HG02798 (cell line): Measurements from ENCODE around the gene STPG4.

Source experiments
- ATAC-seq: cut with Tn5 transposase; IDR thresholded peaks from one replicate; pipeline ENCODE4 v1.9.1; 2021; ENCODE audit warnings: mild to moderate bottlenecking; ENCODE audit not compliant: unreplicated experiment, poor library complexity

STPG4 gene

DNA sequence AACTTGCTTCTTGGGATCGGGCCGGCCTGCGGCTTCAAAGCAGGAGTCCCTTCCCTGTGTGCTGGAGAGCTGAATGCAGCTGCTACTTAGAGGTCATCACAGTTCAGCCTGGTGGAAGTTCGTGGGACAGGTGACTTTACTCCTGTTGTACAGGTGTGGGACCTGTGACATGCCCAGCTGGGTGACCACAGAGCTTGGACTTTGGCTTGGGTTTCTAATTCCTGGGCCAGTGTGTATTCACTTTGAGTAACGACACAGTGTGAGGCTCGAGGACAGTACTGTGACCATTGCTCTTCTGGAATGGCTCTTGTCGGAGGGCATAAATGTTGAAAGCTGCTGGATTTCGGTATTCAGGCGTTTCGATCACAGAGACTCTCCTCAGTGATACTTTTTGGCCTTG is 114.5 kb downstream of the STPG4 start:
- ATAC-seq: no peak

DNA sequence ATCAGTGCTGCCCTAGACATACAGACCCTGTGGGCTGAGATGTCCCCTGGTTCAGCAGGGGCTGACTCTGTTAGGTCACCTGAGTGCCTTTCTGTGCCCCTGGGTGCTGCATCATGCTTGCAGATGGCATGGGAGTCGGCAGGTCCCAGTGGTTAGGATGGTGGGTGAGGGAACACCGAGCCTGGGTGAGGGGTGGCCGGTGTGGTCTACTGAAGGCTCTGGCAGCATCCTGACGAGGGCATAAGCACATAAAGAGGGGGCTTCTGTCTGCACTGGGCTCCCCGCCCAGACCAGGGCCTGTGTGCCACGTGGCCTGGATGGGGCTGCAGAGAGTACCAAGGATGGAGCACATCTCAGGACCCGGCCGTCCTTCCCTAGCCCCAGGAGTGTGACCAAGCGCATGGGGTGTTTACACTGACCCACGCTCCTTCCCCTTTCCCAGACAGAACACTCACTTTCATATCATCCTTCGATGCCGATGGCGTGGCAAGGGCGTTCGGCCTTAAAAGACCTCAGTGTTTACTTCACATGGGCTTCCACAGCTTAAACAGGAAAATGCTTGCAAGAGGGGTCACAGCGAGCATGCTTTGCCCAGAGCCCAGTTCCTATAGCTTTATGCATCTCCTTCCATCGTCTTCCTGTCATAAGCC is 115.1 kb downstream of the STPG4 start:
- ATAC-seq: no peak

DNA sequence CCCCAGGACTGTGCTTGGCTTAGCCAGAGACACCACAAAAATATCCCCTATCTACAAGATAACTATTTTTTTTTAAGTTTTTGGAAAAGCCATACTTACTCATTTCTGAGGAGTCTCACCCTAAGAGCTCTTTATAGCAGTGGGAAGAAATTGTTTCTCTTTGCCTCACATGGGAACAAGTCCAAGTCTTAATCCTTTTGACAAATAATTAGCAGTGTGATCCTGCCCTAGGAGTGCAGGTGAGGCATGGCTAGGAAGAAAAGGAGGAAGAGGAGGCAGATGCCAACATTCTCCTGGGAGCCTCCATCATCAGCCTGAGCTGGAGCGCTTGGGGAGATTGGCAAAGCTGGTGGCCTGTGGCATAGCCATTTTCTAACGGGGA is 115.6 kb downstream of the STPG4 start:
- no peak for ATAC-seq

DNA sequence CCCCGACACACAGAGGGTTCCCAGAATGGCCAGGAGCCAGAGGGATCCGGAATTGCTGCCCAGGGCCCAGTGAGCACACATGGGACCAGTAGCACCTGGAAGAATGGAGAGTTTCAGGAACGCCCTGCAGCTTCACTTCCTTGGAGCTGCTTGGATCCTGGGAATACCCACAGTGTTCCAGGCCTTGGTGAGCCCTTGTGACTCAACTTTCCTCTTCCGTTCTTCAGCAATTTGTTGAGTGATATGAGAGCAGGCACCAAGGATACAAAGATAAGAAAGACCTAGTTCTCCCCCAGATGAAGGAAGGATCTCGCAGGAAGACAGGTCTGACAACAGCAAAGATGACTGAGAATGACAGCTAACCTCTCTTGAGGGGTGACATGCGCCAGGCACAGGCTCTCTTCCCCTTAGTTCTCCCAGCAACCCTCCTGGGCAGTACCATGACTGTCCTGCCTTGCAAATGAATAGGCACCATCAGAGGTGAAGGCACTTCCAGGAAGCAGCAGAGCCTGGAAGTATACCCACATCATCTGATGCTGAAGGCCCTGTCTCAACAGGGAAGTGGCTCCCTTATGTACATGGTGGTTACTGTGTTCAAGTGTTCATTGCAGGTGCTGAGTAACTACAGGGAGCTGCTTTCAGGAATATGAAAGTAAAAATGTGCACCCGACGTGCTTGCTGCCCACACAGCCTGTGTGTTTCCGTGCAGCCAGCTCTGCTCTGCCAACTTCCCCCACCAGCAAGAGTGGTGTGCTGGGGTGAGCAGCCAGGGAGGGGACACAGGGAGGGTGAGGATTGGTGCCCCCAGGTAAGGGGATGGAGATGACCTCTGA is 116.2 kb downstream of the STPG4 start:
- ATAC-seq: peak; percentile 54

DNA sequence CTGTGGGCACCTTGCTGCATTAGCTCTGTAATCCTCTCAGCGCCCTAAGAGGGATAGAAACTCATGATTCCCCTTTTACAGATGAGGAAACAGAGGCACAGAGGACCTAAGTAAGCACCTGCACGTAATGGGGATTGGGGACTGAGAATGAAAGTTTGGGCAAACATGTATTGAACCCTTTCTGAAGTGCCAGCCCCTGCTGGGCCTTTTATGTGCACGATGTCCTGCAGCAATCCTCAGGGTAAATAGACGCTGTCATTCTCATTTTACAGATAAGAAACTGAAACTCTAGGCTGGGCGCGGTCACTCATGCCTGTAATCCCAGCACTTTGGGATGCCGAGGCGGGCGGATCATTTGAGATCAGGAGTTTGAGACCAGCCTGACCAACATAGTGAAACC is 117.4 kb downstream of the STPG4 start:
- ATAC-seq: no peak
